ENCODE results near the gene USP9Y.

Gene USP9Y

DNA sequence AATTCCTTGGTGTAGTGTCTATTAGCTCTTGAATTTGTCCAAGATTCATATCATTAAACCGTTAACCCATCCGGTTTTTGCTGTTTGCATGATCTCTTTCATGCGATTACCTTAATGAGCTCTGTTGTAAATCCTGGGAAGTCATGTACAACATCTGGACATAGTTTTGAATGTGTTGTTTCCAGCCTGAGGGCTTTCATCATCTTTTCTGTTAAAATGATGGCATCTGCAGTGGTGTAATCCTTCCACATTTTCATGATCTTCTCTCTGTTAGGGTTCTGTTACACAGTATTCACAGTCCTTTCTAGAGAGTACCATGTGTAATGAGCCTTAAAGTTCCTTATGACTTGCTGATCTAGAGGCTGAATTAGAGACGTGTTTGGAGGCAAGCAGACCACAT is 64.9 kb downstream of the USP9Y start:
- no peak for DNase-seq

DNA sequence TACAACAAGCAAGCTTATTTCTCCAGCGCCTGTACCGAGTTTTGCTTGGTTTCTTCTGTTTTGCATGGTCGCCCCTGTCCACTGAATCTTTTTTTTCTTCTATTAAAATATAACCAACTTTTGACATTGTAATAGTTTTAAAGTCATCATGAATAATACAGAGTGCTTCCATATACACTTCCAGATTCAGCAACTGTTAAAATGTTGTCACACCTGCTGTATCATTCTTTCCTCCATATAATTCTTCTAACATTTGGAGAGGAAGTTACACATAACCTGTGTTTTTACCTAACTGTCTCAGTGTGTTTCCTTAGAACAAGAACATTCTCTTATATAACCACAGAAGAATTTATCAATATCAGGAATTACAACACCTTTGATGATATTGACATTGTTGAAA is 83.5 kb downstream of the USP9Y start:
- DNase-seq, result no peak

DNA sequence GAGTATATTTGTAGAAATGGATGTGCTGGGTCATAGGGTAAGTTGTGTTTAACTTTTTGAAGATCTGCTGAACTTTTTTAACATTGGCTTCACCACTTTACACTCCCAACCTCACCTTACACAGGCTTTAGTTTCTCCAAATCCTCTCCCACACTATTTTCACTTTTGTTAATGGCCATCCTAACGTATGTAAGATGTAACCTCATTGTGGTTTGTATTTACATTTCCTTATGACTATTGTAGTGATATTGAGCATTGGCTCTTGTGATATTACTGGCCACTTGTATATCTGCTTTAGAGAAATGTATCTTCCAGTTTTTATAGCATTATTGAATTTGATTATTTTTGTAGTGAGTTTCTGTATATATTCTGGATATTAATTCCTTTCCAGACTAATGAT is 93.0 kb downstream of the USP9Y start:
- no peak for DNase-seq

DNA sequence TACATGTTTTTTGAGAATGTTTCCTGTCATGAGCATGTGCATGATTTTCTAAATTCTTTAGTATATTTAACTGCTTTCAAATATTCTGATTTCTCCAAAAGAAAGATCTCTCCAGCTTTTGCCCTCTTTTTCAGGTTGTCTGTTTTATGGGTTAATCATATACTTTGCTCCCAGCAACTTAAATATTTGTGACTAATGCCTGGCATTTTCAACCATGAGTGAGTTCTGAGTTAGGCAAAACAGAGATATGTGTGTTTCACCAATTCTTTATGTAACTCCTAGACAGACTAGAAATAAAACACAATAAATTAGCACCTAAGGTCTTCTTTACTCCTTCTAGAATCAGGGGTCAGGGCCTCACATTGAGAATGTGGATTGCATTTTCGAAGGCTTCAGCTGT is 107.0 kb downstream of the USP9Y start:
- DNase-seq, result no peak

DNA sequence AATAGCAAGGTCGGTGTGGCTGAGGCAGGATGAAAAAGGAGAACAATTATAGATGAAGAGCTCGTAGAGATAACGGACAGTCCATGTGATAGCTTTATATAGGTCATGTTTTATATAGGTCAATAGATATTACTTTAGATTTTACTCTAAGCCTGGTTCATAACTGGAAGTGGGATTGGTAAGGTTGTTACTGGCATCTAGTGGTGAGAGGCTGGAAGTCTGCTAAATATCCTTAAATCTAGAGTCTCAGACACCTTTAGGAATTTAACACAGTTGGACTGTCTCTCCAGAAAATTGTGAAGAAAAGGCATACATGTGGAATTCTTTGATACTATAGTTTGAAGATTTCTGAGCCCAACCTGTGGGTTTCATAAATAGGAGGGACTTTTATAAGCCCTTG is 108.0 kb downstream of the USP9Y start:
- DNase-seq, result no peak

DNA sequence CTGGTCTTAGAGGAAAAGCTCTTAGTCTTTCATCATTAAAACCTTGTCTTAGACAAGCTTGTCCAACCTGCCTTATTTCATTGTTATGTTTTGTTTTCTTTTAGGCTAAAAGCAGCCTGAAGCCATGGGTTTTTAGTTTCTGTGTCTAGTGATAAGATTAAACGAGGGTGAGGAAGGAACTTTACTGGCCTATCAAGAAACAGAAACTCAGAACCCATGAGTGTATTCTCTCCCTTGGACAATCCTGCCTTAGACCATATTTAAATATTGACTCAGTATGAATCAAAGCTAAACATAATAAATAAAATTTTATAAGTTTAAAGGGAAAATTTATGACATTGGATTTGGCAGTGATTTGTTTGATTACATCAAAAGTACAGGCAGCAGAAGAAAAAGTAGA is 122.4 kb downstream of the USP9Y start:
- DNase-seq, result no peak

DNA sequence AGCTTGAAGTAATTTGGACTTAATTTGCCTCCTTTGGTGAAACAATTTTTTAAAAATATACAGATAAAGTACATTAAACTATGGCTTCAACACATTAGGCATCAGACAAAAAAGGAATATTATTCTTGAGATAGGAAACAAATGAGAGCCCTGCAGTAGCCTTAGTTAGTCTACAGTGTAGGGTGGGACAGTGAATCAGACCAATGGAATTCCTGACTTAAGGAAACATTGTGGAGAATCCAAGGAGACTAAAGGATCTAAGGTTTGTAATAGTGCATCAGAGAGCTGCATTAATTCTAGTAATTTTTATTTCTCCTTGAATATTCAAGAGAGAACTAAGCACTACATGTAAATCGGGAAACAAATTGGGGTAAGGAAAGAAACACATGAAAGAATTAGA is 125.8 kb downstream of the USP9Y start:
- no peak for DNase-seq

DNA sequence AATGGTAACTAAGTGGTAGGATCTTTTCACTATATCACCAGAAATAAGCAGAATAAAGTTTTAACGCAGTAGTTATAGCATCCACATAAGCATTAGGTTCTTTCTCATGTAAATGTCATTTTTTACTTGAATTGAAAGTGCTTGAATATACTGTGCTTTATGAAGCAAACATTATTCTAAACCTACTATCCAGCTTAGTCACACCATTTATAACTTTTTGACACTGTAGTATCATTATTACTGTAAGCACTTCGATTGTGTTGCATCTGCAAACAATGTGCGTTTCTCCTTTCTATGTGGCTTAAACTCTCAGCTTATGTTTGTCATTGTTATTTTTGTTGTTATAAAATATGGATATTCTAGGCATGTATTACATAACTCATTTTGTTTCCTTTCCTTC is 132.3 kb downstream of the USP9Y start:
- DNase-seq, result no peak

DNA sequence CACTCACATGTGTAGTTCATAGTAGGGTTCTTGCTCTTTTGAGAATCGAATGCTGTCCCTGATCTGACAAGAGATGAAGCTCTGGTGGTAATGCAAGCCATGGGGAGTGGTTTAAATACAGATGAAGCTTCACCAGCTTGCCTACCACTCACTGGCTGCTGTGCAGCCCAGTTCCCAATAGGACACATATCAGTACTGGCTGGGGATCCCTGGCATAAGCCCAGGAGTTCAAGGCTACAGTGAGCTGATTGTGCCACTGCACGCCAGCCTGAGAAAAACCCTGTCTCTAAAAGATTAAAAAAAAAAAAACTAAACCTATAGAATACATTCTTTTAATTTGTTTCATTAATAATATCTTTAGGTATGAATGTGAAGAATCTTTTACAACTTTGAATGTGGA is 136.5 kb downstream of the USP9Y start:
- no peak for DNase-seq

DNA sequence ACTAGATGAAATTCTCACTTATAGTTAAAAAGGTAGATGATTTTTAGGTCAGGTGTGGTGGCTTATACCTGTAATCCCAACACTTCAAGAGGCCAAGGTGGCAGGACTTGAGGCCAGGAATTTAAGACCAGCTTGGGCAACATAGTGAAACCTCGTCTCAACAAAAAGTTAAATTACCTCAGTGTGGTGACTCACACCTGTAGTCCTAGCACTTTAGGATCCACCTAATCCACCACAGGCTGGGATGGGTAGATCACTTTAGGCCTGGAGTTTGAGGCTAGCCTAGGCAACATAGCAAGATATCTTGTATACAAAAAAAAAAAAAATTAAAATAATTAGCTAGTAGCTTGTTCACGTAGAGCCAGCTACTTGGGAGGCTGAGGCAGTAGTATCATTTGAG is 140.3 kb downstream of the USP9Y start:
- DNase-seq, result no peak

DNA sequence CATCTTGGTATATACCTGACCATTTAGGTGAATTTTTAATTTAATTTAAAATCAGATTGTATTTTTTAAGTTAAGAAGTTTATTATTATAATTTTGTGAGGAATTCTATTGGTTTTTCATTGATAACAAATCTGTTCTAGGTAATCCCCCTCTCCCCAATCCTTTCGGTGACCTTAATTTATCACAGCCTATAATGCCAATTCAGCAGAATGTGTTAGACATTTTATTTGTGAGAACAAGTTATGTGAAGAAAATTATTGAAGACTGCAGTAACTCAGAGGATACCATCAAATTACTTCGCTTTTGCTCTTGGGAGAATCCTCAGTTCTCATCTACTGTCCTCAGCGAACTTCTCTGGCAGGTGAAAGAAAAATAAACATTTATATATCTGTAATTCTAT is 145.8 kb downstream of the USP9Y start:
- DNase-seq, result no peak

DNA sequence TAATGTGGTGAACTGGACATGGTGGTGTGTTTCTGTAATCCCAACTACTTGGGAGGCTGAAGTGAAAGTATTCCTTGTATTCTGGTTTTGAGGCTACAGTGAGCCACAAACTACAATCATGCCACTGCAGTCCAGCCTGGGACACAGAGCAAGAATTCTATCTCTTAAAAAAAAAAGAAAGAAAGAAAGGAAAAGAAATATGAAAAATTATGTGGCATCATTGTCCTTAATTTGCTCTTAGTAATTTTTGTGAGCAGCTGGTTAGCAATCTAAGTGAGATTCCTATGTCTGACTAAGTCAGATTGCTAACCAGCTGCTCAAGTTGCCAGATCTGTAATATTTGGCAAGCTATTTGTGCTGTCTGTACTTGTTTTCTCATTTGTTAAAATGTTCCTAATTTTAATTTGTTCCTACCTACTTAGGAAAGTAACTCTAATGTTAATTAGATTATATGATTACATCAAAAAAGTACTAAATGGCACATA is 154.8 kb downstream of the USP9Y start:
- no peak for DNase-seq

DNA sequence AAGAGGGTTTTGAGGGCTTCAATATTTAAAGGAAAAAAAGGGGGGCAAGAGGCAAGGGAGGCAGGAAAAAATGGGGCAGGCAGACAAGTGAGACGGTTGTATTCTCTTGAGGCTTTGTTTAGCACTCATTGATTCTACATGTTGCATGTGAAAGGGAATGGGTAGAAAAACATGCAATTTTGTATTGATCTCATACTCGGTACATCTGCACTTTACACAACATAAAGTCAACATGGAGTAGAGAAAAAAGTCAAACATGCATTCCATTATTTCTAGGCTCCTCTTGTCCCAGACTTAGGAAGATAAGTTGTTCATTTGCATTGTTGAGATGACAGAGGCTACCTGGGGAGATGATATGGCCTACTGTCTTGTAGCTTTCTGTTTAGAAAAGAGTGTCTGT is 166.9 kb downstream of the USP9Y start:
- no peak for DNase-seq

DNA sequence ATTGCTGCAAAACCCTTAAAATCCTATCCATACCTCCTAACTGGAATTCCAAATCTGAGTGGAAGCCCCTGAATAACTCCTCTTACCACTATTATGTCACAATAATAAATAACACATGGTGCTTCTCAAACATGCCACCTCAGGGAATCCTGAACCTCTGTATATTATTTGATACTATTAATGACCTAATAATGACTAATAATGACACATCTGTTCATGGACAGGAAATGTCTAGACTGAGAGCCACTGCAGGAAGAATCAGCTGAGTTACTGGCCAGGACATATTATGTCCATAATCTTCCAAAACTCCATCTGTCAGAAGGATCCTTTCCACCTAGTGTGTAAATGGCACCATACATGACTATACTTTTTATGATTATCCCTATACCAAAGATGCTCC is 195.9 kb downstream of the USP9Y start:
- DNase-seq, result no peak

DNA sequence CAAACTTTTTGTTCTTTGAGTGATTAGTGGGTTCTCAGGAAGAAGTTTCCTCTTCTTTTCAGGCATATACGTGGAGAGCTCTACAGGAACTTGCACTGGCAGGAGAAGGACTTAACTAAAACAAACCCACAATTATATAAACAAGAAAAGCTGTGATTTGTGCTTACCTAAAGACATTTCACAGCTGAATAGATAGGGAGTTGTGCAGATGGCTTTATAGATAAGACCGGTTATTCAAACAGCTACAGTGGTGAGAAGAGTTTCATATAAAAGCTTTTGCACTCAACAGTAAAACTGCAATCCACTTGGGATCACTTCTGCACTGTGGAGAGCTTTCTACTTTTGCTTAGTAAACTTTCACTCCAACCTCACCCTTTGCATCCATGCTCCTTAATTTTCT is 197.6 kb downstream of the USP9Y start:
- no peak for DNase-seq

DNA sequence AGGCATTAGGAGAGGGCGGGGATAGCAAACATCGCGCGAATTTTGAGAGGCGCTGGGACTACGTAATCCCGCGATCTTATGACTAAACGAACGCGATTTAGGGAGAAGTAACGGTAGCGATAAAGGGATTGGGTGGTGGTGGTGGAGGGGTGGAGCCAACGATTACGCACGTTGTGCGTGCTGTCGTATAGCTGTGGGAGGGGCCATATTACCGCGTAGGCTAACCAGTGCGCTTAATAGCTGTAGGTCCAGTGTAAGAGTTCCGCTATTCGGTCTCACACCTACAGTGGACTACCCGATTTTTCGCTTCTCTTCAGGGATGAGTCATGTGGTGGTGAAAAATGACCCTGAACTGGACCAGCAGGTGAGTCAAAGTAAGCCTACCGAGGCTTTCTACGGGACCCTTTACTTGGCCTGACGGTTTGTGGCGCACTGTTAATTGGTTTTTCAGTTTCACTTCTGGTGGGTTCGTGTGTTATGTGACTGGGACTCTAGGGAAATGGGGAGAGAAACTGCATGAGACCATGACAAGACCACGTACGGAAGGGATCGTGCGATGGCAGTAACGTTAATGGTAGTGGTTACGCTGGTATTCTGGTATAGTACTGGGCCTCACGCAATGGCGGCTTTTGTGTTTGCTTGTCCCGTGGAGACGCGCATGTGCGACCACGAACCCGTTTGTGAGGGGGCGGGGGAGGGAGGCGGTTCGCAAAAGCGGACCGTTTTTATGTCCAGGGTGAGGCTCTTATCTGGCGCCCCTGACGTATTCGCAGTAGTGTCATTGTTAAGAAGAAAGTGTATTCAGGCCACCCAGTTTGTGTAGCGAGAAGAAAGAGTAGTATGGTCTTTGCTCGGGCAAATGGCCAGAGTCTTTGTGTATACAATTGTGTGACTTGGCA is 203.8 kb downstream of the USP9Y start, which contains the start of gene DDX3Y:
TSS of gene DDX3Y (plus strand) at position 251 of the 899 bp plus-strand sequence. CDS start at position 320, 69 bp downstream.
- DNase-seq, result peak in 1 of 2 donors; percentile 93

DNA sequence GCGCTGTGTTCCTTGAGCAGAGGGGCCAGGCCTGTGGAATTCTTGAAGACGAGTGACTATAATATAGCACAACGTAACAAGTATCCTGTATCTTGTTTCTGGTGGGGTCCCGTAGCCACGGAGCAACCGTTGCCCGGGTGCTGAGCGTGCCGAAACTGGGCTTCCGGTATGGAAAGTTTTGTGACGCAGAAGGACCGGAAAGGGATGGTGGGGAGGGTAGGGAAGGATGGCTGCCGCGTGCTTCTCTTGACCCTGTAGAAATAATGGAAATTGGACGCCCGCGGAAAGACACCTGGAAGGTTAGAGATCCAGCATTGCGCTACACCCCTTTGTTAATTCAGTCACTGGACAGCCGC is 204.5 kb downstream of the USP9Y start:
- peak in 1 of 2 donors; percentile 80 for DNase-seq

DNA sequence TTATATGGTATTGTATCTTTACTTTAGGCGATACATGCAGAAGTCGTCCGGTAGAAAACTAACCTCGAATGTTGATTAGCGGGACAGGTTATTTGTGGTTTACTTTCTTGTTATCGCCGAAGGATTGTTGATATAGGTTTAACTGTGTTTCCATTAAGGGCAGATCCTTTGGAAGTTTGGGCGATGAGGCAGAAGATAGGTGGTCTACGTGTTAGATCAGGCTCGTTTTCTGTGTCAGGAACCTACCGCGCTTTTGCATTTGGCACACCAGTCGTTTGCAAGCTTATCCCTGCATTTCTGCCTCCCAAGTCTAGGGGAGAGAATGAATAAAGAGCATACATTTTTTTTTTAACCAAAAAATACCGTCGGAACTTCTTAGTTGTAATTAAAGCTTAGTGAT is 204.9 kb downstream of the USP9Y start:
- no peak for DNase-seq
